Activated T-helper 17 cell treated with anti-CD3 and anti-CD28 coated beads, Interleukin-2, amount 50 U/mL, for 72 hours (primary cell): ENCODE results near the gene SLC18A3. TPM values are rescaled to one million over a fixed set of nuclear protein-coding genes. Genes with fewer than 3 reads are reported as not detected.
A peak's percentile ranks its signal among the peaks of the same experiment; 100 is the strongest.

Experiments
- ATAC-seq: fragments of 150-1000 bp; cut with Tn5 transposase; replicated peaks from 2 replicates; pipeline ENCODE4 v1.10.0; 2021; ENCODE audit warnings: mild to moderate bottlenecking, moderate library complexity
- H3K27ac Mint-ChIP-seq: one replicate; pipeline ENCODE4 v1.8.0; 2022; ENCODE audit warnings: mixed read lengths
- H3K27me3 Mint-ChIP-seq: one replicate; pipeline ENCODE4 v1.8.0; 2022; ENCODE audit warnings: mixed read lengths
- H3K36me3 Mint-ChIP-seq: one replicate; pipeline ENCODE4 v1.8.0; 2022; ENCODE audit warnings: low read depth, mild to moderate bottlenecking, mixed read lengths
- H3K4me1 Mint-ChIP-seq: one replicate; pipeline ENCODE4 v1.8.0; 2022; ENCODE audit warnings: mixed read lengths
- H3K4me3 Mint-ChIP-seq: one replicate; pipeline ENCODE4 v1.8.0; 2022; ENCODE audit warnings: mild to moderate bottlenecking, mixed read lengths
- H3K9me3 Mint-ChIP-seq: one replicate; pipeline ENCODE4 v1.8.0; 2022; ENCODE audit warnings: mixed read lengths
- total RNA-seq, 2 donors: library from RNA; stranded (reverse); gene quantifications; one replicate each; pipeline ENCODE4 v1.2.3, GENCODE V29; 2022

SLC18A3 gene
- total RNA-seq, 2 donors from 2014 or later, result not detected

DNA sequence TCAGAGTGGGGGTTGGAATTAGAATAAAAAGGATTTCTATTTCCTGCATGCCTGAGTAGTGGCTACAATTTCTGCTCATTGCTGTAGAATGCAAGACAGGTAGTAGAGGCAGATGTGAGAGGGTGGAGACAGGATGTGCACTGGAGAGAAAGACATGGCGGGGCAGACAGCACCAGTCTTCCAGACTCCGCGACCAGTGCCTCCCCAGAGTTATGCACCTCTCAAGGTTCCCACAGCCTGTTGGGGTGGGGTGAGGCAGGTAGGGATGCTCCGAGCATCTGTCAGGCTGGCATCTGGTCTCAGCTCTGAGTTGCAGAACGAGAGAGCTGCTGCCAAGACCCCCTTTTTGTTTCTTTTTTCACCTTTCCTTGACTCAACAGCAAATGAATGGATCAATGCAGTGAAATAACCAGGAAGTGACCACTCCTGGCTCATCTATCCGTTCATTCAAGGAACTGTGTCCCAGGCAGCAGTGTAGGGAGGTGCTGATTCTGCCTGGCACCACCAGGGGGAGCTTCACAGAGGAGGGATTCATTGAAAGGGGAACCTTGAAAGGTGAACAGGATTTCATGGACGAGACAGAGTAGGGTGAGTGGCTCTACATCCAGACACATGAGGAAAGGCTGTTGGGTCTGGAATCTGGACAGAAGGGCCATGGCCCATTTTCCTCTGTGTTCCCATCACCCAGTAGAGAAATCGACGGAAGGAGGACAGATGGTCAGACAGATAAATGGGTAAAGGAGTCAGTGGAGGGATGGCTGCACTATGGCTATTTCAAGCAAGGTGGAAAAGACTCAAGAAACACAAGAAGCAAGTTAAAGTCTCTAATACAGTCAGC is 17.2 kb upstream of the SLC18A3 start:
- ATAC-seq, result peak; percentile 54
- Mint-ChIP-seq H3K9me3 (peaks cover 4% of the 10 kb centered on the region), H3K27me3 (peaks cover 9% of the 10 kb centered on the region), H3K4me3 (no peak overlapping the region), H3K36me3 (no peaks in the 10 kb centered on the region), H3K27ac (no peak overlapping the region), H3K4me1 (peaks cover 4% of the 10 kb centered on the region)

DNA sequence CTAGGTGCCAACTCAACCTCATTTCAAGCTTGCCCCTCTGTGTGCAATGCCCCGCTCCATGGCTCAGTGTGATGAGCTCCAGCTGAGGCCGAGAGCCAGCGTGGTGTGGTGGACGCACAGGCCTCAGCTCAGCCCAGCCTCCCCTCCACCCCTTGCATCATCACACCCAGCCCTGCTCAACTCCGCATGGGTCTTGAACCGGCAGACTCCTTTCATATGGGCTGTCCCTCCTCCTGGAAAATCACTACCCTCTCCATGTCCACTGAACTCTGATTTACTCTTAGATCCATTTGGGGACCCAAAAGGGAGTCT is 16.6 kb upstream of the SLC18A3 start:
- Mint-ChIP-seq H3K36me3 (no peaks in the 10 kb centered on the region), H3K9me3 (peaks cover 4% of the 10 kb centered on the region), H3K4me1 (peaks cover 4% of the 10 kb centered on the region), H3K27me3 (peaks cover 9% of the 10 kb centered on the region), H3K4me3 (no peak overlapping the region), H3K27ac (no peak overlapping the region)
- ATAC-seq, result no peak

DNA sequence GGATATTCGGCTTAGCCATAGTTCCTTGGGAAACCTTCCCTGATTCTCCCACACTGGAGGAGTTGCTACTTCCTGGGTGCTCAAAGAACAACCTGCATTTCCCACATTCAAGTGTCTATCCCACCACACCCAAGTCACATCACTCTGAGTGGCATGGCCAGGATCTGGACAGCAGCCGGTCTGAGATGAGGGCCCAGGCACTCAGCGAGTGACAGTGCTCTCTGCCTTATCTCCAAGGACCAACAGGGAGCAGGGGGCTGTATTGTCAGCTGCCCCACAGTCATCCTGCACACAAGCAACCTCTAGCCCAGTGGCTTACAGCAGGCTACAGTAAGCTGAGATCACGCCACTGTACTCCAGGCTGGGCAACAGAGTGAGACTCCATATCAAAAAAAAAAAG is 16.1 kb upstream of the SLC18A3 start:
- peaks cover 4% of the 10 kb centered on the region for H3K4me1 Mint-ChIP-seq
- peaks cover 9% of the 10 kb centered on the region for H3K27me3 Mint-ChIP-seq
- H3K4me3 Mint-ChIP-seq, result no peak overlapping the region
- no peak overlapping the region for H3K27ac Mint-ChIP-seq
- no peak for ATAC-seq
- H3K9me3 Mint-ChIP-seq, result peaks cover 3% of the 10 kb centered on the region
- no peaks in the 10 kb centered on the region for H3K36me3 Mint-ChIP-seq

DNA sequence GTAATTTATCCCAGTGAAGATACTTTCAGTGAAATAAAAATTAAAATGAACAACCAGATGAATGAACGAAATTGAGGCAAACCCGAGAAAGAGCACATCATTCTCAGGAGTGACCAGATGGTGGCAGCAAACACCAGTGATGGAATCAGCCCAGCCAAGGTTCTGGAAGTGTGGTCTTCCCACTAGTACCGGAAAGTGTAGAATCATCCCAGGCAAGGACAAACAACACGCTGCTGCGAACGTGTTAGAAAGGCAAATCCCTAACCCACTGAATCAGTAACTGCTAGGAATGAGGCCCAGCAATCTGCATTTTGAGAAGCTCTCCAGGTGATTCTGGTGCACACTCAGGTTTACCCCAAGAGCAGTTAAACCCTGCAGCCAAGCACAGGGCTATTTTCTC is 15.5 kb upstream of the SLC18A3 start:
- Mint-ChIP-seq H3K4me1 (peaks cover 4% of the 10 kb centered on the region), H3K27ac (no peak overlapping the region), H3K27me3 (peaks cover 11% of the 10 kb centered on the region), H3K36me3 (no peaks in the 10 kb centered on the region), H3K4me3 (no peak overlapping the region), H3K9me3 (no peaks in the 10 kb centered on the region)
- no peak for ATAC-seq

DNA sequence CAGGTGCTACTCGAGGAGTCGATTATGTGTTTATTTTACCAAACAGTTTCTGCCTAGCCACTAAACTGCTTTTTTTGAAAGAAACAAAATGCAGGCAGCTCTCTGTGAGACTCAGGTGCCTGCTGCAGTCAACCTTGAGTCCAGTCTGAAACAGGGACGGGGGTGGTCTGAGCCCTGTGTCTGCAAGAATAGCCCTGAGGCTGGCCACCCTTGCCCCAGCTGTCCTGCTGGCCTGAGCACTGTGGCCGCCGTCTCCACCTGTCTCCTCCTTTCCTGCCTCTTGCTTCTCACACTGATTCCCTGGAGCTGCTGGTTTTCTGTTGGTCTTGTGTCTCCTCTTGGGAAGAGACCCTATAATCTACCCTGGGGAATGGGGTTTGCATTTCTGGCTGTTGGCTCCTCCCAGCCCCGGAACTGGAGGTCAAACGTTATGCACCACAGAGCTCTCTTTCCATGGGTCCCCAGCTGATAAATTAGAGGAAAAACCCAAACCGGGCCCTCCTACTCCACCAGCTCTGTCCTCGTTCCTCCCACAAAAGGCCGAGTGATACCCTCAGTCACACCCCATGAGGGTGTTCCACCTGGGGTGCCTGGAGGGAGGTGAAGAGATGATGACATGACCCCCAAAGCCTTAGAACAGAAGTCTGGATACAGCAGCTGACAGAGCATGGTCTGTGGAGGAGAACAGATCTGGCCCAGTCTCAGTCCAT is 15.0 kb upstream of the SLC18A3 start:
- no peaks in the 10 kb centered on the region for H3K9me3 Mint-ChIP-seq
- no peak overlapping the region for H3K4me3 Mint-ChIP-seq
- ATAC-seq, result no peak
- H3K27me3 Mint-ChIP-seq, result peaks cover 12% of the 10 kb centered on the region
- H3K27ac Mint-ChIP-seq, result no peak overlapping the region
- H3K36me3 Mint-ChIP-seq, result no peaks in the 10 kb centered on the region
- H3K4me1 Mint-ChIP-seq, result peaks cover 4% of the 10 kb centered on the region

DNA sequence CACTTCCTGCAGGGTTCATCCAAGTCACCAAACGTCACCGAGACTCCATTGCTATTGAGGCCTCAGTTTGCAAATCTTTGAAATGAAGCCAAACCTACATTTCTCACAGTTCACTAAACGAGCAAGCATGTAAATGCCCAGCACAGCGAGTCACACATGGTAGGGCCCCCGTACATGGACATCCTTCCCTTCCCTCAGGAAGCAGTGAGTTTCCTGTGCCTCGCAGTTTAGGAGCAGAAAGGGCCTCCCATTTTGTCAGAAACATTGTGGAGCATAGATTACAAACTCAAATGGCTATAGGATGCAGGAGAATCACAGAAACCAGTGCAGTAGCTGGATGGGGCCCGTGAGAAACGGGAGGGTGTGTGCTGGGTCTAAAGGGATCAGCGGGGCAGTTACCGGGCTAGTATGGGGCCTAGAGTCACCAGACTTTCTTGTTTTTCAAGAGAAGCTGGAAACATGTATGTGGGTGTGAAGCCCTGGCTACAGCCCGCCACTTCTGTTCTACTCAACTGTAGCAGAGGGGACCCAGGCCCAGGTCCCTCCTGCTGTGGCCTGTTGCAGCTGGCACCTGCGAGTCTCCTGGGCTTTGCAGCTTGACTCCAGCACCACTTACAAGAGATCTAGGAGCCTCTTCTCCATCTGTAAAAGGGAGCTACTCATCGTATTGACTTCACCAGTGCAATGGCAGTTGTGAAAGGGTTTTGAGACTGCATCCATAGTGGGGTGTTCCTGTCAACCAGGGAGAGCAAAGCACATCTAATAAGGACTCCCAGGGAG is 14.2 kb upstream of the SLC18A3 start:
- H3K36me3 Mint-ChIP-seq, result no peaks in the 10 kb centered on the region
- ATAC-seq, result no peak
- no peak overlapping the region for H3K27ac Mint-ChIP-seq
- H3K4me3 Mint-ChIP-seq, result no peak overlapping the region
- H3K4me1 Mint-ChIP-seq, result peaks cover 4% of the 10 kb centered on the region
- peaks cover 12% of the 10 kb centered on the region for H3K27me3 Mint-ChIP-seq
- H3K9me3 Mint-ChIP-seq, result no peaks in the 10 kb centered on the region

DNA sequence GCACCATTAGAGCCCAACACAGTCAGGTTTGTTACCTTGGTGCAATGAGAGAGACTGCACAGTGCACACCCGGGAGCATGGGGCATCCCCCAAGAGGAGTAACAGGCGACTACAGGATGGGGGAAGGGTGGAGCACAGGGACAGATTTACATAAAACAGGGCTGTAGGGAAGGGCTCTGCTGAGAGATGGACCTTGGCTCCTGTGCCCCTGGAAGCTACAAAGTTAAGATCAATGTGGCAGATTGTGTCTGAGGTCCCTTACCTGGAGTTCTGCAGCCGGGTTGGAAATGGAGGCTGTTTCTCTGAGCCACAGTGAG is 13.7 kb upstream of the SLC18A3 start:
- peaks cover 4% of the 10 kb centered on the region for H3K4me1 Mint-ChIP-seq
- ATAC-seq, result no peak
- H3K9me3 Mint-ChIP-seq, result no peaks in the 10 kb centered on the region
- no peak overlapping the region for H3K4me3 Mint-ChIP-seq
- H3K27me3 Mint-ChIP-seq, result peaks cover 9% of the 10 kb centered on the region
- H3K36me3 Mint-ChIP-seq, result no peaks in the 10 kb centered on the region
- no peak overlapping the region for H3K27ac Mint-ChIP-seq

DNA sequence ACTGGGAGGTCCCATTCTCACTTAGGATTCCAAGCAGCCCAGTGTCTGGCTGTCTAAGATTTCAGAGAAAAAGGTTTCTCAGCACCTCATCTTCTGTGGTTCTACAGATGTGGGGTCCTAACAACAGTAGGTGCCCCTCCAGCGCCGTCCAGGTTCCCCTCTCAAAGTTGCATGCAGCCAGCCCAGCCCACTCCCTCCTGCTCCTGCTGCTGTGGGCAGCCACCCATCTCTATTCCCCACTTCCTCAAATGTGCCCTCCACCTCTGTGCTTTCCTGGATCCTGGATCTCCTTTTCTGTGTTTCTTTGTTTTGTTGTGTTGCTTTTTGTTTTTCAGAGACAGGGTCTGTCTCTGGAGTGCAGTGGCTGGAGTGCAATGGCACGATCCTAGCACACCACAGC is 13.3 kb upstream of the SLC18A3 start:
- Mint-ChIP-seq H3K27ac (no peak overlapping the region), H3K9me3 (no peaks in the 10 kb centered on the region), H3K27me3 (peaks cover 7% of the 10 kb centered on the region), H3K4me1 (peaks cover 4% of the 10 kb centered on the region), H3K36me3 (no peaks in the 10 kb centered on the region), H3K4me3 (no peak overlapping the region)
- no peak for ATAC-seq

DNA sequence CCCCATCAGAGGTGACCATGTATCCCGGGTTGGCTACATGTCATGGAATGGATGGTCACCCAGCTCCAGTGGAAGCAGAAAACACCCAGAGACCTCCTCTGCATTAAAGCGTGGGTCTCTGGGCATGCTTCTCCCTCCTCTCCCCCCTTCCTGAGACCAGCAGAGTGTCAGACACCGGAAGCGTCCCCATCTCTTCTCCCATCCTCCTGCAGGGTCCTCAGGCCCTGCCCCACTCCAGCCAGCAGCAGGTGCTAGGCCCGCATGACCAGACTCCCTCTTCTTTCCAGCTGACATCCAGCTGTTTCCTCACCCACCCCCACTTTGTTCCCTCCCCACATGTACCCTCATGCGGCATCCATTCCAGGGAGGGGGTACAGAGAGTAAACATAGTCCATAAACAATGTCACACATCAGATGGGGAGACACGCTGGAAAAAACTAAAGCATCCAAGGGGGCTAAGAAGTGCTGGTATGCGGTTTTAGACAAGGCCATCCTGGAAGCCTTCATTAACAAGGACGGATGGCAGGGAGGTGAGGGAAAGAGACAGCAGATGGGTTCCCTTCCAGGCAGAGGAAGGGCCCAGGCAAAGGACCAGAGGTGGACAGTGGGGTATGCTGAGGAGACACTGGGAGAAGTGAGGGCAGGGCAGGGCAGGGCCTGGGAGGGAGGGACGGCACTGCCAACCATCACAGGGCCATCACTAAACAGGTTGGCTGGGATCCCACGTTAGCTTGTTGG is 12.5 kb upstream of the SLC18A3 start:
- peaks cover 4% of the 10 kb centered on the region for H3K4me1 Mint-ChIP-seq
- H3K36me3 Mint-ChIP-seq, result no peaks in the 10 kb centered on the region
- peaks cover 14% of the 10 kb centered on the region for H3K27me3 Mint-ChIP-seq
- no peak for ATAC-seq
- no peak overlapping the region for H3K27ac Mint-ChIP-seq
- H3K4me3 Mint-ChIP-seq, result no peak overlapping the region
- no peaks in the 10 kb centered on the region for H3K9me3 Mint-ChIP-seq

DNA sequence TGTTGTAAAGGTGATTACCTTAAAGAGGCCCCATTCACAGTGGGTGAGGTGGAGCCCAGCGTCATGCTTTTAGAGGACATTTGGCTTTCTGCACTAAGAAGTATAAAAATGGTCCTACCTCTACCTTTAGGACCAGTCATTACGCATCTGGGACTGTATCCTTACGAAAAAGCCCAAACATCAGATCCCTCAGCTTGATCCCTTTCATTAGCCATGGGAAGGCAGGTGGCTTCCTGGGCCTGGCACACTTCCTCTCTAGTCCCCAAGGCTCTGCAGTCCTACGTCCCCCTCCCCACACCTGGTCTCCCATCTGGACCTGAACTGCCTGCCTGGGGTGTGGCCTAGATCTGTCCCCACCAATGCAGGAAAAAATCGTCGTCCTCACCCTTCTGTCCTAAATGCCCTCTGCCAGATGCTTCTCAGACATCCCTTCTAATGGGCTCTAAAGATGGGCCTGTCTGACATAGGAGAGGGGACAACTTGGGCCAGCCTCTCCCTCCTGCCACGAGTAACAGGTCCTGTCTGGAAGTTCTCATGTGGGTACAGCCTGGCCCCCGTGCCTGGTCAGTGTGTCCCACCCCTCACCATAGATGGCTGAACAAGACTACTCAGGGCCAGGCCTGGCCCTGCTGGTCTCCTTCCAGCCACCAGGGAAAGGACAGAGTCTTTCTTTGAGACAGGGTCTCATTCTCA is 11.8 kb upstream of the SLC18A3 start:
- Mint-ChIP-seq H3K4me3 (no peak overlapping the region), H3K27me3 (peaks cover 17% of the 10 kb centered on the region), H3K27ac (no peak overlapping the region), H3K4me1 (peaks cover under 1% of the 10 kb centered on the region), H3K9me3 (no peaks in the 10 kb centered on the region), H3K36me3 (no peaks in the 10 kb centered on the region)
- ATAC-seq, result no peak

DNA sequence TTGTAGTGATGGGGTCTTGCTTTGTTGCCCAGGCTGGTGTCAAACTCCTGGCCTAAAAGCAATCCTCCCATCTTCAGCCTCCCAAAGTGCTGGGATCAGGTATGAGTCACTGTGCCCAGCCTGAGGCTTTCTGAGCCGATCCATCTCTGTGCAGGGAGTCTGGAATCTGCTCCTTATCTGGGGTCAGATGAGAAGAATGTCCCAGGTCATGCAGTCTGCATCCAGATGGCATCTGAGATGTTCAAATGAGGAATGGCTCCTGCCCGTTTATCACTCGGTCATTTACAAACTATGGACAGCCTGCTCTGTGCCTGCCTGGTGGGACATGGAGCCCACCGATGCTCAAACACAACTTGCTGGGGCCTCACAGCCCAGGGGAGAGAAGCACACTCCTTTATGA is 11.1 kb upstream of the SLC18A3 start:
- no peaks in the 10 kb centered on the region for H3K36me3 Mint-ChIP-seq
- H3K9me3 Mint-ChIP-seq, result no peaks in the 10 kb centered on the region
- peaks cover 23% of the 10 kb centered on the region for H3K27me3 Mint-ChIP-seq
- H3K4me3 Mint-ChIP-seq, result no peak overlapping the region
- H3K4me1 Mint-ChIP-seq, result no peaks in the 10 kb centered on the region
- no peak for ATAC-seq
- H3K27ac Mint-ChIP-seq, result no peak overlapping the region

DNA sequence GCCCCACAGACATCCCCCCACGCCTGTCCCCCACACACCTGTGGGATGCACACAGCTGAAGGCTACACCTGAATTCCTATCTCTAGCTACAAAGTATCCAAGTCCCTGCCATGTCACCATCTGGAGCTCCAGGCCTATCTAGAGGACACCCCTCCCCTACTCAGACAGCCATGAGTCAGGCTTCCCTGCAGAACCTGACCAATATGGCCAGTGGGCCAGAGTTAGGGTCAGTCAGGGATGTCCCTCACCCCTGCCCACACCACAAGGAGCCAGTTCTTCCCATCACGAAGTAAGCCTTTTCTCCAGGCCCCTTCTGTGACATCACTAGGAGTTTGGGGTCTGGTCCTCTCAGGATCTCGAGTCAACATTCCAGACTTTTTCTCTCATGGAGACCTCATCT is 10.6 kb upstream of the SLC18A3 start:
- Mint-ChIP-seq H3K27ac (no peak overlapping the region), H3K9me3 (no peaks in the 10 kb centered on the region), H3K4me1 (no peaks in the 10 kb centered on the region), H3K27me3 (peaks cover 27% of the 10 kb centered on the region), H3K36me3 (no peaks in the 10 kb centered on the region), H3K4me3 (no peak overlapping the region)
- ATAC-seq, result no peak

DNA sequence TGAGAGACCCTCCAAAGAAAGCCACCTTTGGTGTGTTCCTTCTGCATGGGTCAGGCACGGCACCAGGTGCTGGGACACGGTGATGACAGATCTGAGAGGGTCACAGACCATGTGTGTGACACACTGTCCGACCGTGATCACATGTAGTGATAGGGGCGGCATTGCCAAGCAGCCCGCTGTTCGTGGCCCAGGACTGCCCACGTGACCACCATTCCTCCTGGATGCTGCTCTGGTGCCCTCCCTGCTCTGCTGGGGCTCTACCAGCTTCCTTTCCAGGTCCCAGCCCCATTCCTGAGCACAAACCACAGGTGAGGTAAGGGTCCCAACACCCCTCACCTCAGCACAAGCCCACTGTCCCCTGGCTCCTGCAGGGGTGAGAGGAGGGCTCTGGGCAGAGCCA is 10.1 kb upstream of the SLC18A3 start:
- Mint-ChIP-seq H3K4me3 (no peak overlapping the region), H3K27me3 (peaks cover 30% of the 10 kb centered on the region), H3K27ac (no peak overlapping the region), H3K4me1 (no peaks in the 10 kb centered on the region), H3K36me3 (no peaks in the 10 kb centered on the region), H3K9me3 (no peaks in the 10 kb centered on the region)
- ATAC-seq, result no peak

DNA sequence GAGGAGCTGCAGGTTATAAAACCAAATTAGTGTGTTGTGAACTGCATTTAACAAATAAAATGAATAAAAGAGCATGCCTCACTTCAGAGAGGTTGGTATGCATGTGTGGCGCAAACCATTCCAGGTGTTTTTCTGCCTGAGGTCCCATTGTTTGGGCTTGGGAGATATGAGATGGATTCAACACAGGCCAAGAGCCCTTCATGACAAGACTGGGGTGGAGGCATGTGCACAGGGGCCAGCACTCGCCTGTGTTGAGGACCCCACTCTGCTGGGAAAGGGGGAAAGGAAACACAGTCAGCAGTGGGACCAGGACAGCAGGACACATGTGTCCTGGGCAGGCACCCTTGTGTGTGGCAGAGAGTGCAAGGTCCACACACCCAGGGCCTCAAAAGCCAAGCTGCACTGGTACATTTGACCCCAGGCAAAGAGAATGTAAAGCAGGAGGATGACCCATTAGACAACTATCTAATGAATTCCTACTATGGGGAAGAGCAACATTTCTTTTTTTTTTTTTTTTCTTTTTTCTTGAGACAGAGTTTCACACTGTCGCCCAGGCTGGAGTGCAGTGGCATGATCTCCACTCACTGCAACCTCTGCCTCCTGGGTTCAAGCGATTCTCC is 9.2 kb upstream of the SLC18A3 start:
- Mint-ChIP-seq H3K4me1 (no peaks in the 10 kb centered on the region), H3K27me3 (peaks cover 35% of the 10 kb centered on the region), H3K9me3 (peaks cover 4% of the 10 kb centered on the region), H3K27ac (no peak overlapping the region), H3K36me3 (no peaks in the 10 kb centered on the region), H3K4me3 (no peak overlapping the region)
- no peak for ATAC-seq
